CD4-positive, alpha-beta T cell treated with Interleukin-21 for 1 hour (primary cell): ENCODE data around the gene AR.

ENCODE experiments used
- DNase-seq: peaks from one replicate; pipeline ENCODE4 v3.0.0-alpha.2; 2020

Gene AR

DNA sequence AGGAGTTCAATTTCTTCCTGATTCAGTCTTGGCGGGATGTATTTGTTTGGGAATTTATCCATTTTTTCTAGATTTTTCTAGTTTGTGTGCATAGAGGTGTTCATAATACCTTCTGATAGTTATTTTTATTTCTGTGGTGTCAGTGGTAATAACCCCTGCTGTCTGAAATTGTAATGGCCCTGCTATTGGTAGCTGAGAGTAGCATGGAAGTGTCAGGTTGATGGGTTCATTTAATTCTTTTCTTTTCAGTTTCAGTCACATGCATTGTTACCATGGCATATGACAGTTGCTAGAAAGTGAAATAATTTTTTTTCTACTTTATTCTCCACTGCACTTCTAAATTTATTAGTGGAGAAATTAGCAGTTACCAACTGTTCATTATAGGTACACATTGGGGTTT, 20.7 kb downstream of the AR start:
- DNase-seq, result no peak

GRCh38 chrX:67568769-67569168, 24.9 kb downstream of the AR start:
- no peak for DNase-seq

DNA sequence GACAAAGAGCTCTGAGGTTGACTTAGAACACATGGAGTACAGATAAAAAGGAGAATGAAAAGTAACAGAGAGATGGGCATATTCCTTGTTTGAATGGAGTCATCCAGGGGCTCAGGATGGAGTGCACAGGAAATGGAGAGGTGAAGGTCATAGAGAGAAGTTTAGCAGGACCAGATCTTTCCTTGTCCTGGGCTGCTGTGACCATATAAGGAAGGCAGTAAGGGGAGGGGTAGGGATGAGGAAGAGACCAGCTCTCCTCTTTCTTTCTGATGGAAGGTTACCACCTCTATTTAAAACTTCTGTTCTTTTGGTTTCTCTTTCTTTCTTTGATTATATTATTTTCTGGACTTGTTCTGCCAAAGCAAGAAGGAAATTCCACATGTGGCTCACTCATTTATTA, 27.0 kb downstream of the AR start:
- no peak for DNase-seq

DNA sequence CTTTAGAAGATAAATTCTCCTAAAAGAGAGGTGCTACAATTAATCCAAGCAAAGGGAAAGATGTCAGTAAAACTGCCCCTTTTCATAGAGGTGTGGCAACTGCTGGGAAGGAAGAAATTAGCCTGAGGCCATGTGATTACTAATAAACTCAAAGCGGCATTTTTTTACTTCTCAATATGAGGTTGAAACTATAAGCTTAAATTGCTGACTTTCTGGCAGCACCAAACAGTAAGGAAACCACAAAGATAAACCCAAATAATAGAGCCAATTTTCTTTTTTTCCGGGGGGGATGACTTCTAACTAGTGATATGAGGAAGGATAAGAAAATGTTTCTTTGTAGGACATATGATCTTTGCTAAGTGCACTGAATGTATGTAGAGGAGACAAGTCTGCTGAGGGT, 30.9 kb downstream of the AR start:
- no peak for DNase-seq

GRCh38 chrX:67582436-67582835, 38.6 kb downstream of the AR start:
- DNase-seq, result no peak

GRCh38 chrX:67583171-67583570, 39.4 kb downstream of the AR start:
- no peak for DNase-seq

GRCh38 chrX:67585401-67585800, 41.6 kb downstream of the AR start:
- DNase-seq, result no peak

GRCh38 chrX:67587946-67588624, 44.3 kb downstream of the AR start:
- DNase-seq, result no peak

DNA sequence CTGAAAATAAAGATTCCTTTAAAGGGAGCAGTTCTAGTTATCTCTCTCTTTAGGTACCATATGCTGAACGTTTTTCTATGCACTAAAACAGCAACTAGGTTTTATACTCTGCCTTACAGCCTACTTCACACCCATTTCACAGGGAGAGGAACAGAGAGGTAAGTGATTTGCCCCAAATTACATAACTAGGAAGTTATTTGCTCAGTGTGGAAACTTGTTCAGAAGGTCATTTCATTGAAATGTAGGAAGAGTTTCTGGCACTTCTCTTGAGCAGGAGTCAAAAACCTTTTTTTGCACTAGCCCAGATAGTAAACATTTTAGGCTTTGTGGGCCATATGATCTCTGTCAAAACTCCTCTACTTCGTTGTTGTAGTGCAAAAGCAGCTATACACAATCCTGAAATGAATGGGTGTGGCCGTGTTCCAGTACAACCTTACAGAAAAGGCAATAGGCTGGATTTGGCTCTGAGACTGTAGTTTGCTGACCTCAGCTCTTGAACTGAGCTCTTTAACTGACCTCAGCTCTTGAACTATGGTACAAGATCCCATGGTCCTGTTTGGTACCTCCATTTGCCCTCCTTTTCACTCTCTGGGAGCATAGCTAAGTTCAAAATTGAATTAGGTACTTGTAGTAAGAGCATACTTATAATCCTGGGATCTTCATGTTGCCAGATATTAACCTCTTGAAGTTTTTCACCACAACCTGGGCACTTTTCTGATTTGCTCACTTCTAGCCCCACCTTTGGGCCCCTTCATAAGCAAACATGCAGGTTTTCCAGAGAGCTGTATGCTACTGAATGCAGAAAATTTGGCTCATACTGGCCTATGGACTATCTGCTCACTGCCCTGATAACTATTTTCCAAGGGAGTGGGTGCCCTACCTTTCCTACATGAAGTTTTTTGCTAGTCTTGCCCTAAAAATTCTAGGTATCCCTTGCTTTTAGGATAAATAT, 53.3 kb downstream of the AR start:
- no peak for DNase-seq

- DNase-seq, result no peak
Observed at GRCh38 chrX:67599532-67599931, 55.7 kb downstream of the AR start.

DNA sequence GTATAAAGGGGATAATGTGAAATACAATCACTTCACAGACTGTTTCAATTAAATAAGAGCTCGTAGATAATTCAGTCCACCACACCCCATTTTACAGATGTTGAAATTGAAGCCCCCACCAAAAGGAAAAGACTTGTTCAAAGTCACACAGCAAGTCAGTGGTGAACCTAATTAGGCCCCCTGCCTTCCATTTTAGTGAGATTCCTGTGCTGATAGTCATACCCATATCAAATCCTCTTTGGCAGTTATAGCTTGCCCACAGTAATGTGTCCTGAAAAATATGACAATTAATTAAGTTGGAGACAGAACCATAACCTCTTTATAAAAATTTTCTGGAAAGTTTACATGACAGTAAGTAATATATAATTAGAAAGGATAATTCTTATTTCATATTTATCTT, 58.0 kb downstream of the AR start:
- no peak for DNase-seq

- DNase-seq, result no peak
Observed at GRCh38 chrX:67604979-67605703, 61.3 kb downstream of the AR start.

DNA sequence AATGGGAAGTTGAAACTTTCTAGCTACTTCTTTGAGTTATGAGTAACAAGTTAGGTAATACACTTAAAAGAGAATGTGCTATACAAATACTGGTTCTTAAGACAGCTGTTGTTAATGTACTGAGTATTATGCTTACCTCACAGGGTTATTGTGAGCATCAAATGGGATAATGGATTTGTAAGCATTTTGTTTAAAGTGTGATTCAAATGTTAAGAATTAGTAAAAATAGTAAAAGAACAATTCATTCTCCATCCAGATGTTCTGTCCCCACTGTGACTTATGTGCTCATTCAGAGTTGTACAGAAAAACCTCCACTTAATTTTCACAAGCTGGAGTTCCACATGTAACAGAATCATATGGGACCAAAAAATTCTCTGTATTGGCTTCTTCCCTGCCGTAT, 63.6 kb downstream of the AR start:
- DNase-seq, result no peak

GRCh38 chrX:67610282-67610681, 66.5 kb downstream of the AR start:
- no peak for DNase-seq

- DNase-seq, result no peak
Observed at GRCh38 chrX:67612231-67612630, 68.4 kb downstream of the AR start.

DNA sequence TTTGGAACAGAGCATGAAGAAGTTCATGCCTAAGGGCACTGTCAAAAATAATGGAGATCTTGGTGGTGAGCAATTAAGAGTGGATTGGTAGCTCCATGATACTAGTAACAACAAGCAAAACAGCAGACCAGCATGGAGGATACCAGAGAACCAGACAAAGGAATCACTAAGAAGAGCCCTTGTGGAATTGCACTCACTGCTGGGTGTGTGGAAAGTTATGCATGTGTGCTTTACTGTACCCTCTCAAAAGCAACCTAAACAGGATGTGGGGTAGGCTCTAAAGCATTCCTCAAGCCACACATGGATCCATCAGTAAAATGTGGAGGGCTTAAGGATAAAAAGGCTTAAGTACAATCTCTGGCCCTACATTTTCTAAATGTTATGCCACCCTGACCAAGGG, 69.5 kb downstream of the AR start:
- DNase-seq, result no peak

- DNase-seq, result no peak
Observed at GRCh38 chrX:67613996-67614395, 70.2 kb downstream of the AR start.

GRCh38 chrX:67614423-67614822, 70.6 kb downstream of the AR start:
- no peak for DNase-seq

DNA sequence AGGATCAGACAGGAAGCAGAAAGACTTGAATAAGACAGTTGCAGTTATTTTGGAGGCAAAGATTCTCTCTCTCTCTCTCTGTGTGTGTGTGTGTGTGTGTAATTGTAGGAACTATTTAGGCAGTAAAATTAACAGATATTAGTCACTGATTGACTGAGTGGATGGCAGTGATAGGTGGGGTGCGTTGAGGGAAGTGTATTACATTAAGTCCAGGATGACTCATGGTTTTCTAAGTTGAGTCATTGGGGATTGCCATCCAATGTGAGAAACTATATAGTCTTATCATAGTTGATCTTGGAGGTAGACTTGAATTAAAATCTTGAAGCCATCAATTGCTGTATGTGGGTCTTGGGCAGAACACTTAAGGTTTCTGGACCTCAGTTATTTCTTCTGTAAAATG, 75.4 kb downstream of the AR start:
- DNase-seq, result no peak

DNA sequence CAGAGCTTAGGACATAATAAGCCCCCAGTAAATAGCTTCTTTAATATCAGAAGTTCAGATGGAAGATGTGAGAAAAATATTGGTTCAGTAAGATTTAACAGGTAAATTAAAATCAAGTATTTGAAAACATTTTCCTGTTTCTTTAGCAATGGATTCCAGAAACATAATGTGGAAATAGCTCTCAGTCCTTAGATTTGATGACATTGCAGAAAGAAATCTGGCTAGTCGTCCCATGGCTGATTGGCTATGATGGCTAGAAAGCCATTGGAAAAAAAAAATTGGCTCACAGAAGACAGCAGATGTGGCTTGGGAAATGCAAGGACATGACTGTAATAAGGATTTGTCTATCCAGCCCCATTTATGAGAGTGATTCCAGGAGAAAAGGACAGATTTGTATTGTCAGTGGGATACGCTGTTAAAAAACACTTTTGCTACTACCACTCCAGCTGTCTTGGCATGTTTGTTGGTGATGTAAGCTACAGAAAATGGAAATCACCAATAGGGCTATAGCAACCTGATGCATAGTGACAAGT, 78.3 kb downstream of the AR start:
- no peak for DNase-seq

- DNase-seq, result no peak
Observed at GRCh38 chrX:67624325-67624724, 80.5 kb downstream of the AR start.

GRCh38 chrX:67635424-67635823, 91.6 kb downstream of the AR start:
- DNase-seq, result no peak

- no peak for DNase-seq
Observed at GRCh38 chrX:67636532-67636931, 92.7 kb downstream of the AR start.
